Stimulated activated CD8-positive, alpha-beta memory T cell treated with anti-CD3 and anti-CD28 coated beads, Interleukin-15, amount 100 ng/mL, for 1 hour (primary cell): ENCODE results near the gene BCL2.

Experiments
- DNase-seq: peaks from one replicate; pipeline ENCODE4 v3.0.0-alpha.2; 2020; ENCODE audit warnings: low read depth

The BCL2 gene

GRCh38 chr18:63107171-63107845 lies 212.3 kb downstream of the BCL2 start:
- no peak for DNase-seq

GRCh38 chr18:63106727-63107126 lies 212.8 kb downstream of the BCL2 start:
- no peak for DNase-seq

GRCh38 chr18:63105636-63106316 lies 213.8 kb downstream of the BCL2 start:
- DNase-seq, result no peak

GRCh38 chr18:63104868-63105267 lies 214.7 kb downstream of the BCL2 start:
- DNase-seq, result no peak

- DNase-seq, result no peak
These were observed 216.4 kb downstream of the BCL2 start for GRCh38 chr18:63102941-63103744.

- no peak for DNase-seq
These were observed 218.9 kb downstream of the BCL2 start for GRCh38 chr18:63100630-63101055.

- DNase-seq, result no peak
These were observed 219.5 kb downstream of the BCL2 start for GRCh38 chr18:63099848-63100629.

- DNase-seq, result no peak
These were observed 220.3 kb downstream of the BCL2 start for GRCh38 chr18:63099091-63099840.

- peak; percentile 22 for DNase-seq
These were observed 221.3 kb downstream of the BCL2 start for GRCh38 chr18:63098018-63098981.

GRCh38 chr18:63097178-63097577 lies 222.4 kb downstream of the BCL2 start:
- DNase-seq, result no peak

- DNase-seq, result no peak
These were observed 223.2 kb downstream of the BCL2 start for GRCh38 chr18:63096327-63096874.

GRCh38 chr18:63095768-63096167 lies 223.8 kb downstream of the BCL2 start:
- no peak for DNase-seq

- DNase-seq, result no peak
These were observed 227.8 kb downstream of the BCL2 start for GRCh38 chr18:63091671-63092364.

- no peak for DNase-seq
These were observed 229.2 kb downstream of the BCL2 start for GRCh38 chr18:63090334-63090733.

GRCh38 chr18:63089041-63089440 lies 230.5 kb downstream of the BCL2 start:
- DNase-seq, result no peak

- DNase-seq, result no peak
These were observed 231.3 kb downstream of the BCL2 start for GRCh38 chr18:63088262-63088661.

- DNase-seq, result no peak
These were observed 231.9 kb downstream of the BCL2 start for GRCh38 chr18:63087421-63088230.

- DNase-seq, result no peak
These were observed 234.0 kb downstream of the BCL2 start for GRCh38 chr18:63085611-63086010.
